ENCODE results near the gene KLK2. TPM values are rescaled to one million over a fixed set of nuclear protein-coding genes. Genes with fewer than 3 reads are reported as not detected.

The KLK2 gene
- total RNA-seq, 1 experiment from 2014 or later = not detected

DNA sequence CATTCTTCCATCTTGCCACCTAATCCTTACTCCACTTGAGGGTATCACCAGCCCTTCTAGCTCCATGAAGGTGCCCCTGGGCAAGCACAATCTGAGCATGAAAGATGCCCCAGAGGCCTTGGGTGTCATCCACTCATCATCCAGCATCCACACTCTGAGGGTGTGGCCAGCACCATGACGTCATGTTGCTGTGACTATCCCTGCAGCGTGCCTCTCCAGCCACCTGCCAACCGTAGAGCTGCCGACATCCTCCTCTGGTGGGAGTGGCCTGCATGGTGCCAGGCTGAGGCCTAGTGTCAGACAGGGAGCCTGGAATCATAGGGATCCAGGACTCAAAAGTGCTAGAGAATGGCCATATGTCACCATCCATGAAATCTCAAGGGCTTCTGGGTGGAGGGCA is 21.6 kb upstream of the KLK2 start:
- Histone ChIP-seq H3K27ac (ENCODE audit: low read length) (no peak overlapping the region), H3K27me3 (ENCODE audit: control insufficient read depth, insufficient read depth, low read length) (no peaks in the 10 kb centered on the region; the same call in none of the 2 replicates), H3K36me3 (ENCODE audit: control insufficient read depth, insufficient read depth, low read length) (no peaks in the 10 kb centered on the region), H3K4me1 (ENCODE audit: control insufficient read depth, insufficient read depth, low read length) (no peaks in the 10 kb centered on the region), H3K9me3 (ENCODE audit: control insufficient read depth, insufficient read depth, low read depth, low read length) (no peaks in the 10 kb centered on the region), H3K4me3 (ENCODE audit: low read depth in 2 of 2, low read length in 2 of 2) (no peak overlapping the region)
- no TSS peak for BruUV-seq (replicated peaks)
- DNase-seq (ENCODE audit: low read depth, low spot score) = no peak
- intact Hi-C loops (cut with micrococcal nuclease; ENCODE audit: unreplicated experiment) = no loop called here
- ATAC-seq = no peak
- no peak for TF ChIP-seq POLR2AphosphoS5 (IDR thresholded peaks at IDR 0.05; ENCODE audit: low read depth, low read length)
- TF ChIP-seq, protein P1, sequence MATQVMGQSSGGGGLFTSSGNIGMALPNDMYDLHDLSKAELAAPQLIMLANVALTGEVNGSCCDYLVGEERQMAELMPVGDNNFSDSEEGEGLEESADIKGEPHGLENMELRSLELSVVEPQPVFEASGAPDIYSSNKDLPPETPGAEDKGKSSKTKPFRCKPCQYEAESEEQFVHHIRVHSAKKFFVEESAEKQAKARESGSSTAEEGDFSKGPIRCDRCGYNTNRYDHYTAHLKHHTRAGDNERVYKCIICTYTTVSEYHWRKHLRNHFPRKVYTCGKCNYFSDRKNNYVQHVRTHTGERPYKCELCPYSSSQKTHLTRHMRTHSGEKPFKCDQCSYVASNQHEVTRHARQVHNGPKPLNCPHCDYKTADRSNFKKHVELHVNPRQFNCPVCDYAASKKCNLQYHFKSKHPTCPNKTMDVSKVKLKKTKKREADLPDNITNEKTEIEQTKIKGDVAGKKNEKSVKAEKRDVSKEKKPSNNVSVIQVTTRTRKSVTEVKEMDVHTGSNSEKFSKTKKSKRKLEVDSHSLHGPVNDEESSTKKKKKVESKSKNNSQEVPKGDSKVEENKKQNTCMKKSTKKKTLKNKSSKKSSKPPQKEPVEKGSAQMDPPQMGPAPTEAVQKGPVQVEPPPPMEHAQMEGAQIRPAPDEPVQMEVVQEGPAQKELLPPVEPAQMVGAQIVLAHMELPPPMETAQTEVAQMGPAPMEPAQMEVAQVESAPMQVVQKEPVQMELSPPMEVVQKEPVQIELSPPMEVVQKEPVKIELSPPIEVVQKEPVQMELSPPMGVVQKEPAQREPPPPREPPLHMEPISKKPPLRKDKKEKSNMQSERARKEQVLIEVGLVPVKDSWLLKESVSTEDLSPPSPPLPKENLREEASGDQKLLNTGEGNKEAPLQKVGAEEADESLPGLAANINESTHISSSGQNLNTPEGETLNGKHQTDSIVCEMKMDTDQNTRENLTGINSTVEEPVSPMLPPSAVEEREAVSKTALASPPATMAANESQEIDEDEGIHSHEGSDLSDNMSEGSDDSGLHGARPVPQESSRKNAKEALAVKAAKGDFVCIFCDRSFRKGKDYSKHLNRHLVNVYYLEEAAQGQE (IDR thresholded peaks at IDR 0.05; ENCODE audit: insufficient read depth in 1 of 2, low read depth in 2 of 2, low read length in 1 of 2) = no peak
- TF ChIP-seq SIN3A (IDR thresholded peaks at IDR 0.05; ENCODE audit: borderline replicate concordance, insufficient read depth, low read depth, low read length) = no peak
- TF ChIP-seq, protein P2, sequence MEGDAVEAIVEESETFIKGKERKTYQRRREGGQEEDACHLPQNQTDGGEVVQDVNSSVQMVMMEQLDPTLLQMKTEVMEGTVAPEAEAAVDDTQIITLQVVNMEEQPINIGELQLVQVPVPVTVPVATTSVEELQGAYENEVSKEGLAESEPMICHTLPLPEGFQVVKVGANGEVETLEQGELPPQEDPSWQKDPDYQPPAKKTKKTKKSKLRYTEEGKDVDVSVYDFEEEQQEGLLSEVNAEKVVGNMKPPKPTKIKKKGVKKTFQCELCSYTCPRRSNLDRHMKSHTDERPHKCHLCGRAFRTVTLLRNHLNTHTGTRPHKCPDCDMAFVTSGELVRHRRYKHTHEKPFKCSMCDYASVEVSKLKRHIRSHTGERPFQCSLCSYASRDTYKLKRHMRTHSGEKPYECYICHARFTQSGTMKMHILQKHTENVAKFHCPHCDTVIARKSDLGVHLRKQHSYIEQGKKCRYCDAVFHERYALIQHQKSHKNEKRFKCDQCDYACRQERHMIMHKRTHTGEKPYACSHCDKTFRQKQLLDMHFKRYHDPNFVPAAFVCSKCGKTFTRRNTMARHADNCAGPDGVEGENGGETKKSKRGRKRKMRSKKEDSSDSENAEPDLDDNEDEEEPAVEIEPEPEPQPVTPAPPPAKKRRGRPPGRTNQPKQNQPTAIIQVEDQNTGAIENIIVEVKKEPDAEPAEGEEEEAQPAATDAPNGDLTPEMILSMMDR (IDR thresholded peaks at IDR 0.05) = no peak
- TF ChIP-seq TCF7L2 (IDR thresholded peaks at IDR 0.05; ENCODE audit: low read depth, low read length) = no peak
- ChIA-PET CTCF (no interaction called here), POLR2A (no interaction called here)
- in situ Hi-C loops (cut with HindIII; ENCODE audit: low pct_unique_long_range_greater_than_20kb, low sequenced_read_pairs) = no loop called here

DNA sequence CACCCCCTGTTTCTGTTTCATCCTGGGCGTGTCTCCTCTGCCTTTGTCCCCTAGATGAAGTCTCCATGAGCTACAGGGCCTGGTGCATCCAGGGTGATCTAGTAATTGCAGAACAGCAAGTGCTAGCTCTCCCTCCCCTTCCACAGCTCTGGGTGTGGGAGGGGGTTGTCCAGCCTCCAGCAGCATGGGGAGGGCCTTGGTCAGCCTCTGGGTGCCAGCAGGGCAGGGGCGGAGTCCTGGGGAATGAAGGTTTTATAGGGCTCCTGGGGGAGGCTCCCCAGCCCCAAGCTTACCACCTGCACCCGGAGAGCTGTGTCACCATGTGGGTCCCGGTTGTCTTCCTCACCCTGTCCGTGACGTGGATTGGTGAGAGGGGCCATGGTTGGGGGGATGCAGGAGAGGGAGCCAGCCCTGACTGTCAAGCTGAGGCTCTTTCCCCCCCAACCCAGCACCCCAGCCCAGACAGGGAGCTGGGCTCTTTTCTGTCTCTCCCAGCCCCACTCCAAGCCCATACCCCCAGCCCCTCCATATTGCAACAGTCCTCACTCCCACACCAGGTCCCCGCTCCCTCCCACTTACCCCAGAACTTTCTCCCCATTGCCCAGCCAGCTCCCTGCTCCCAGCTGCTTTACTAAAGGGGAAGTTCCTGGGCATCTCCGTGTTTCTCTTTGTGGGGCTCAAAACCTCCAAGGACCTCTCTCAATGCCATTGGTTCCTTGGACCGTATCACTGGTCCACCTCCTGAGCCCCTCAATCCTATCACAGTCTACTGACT is 18.4 kb upstream of the KLK2 start, which contains the start of gene KLK3:
TSS of gene KLK3 (plus strand) at position 280 of the 775 bp plus-strand sequence. CDS start at position 321, 41 bp downstream.
- H3K27me3 ChIP-seq (ENCODE audit: control insufficient read depth, insufficient read depth, low read length) = no peaks in the 10 kb centered on the region; the same call in none of the 2 replicates
- ATAC-seq = no peak
- ChIA-PET CTCF (no interaction called here), POLR2A (no interaction called here)
- H3K36me3 ChIP-seq (ENCODE audit: control insufficient read depth, insufficient read depth, low read length) = no peaks in the 10 kb centered on the region
- no peak within 1 kb of the TSS for H3K4me3 ChIP-seq (ENCODE audit: low read depth in 2 of 2, low read length in 2 of 2)
- no peaks in the 10 kb centered on the region for H3K9me3 ChIP-seq (ENCODE audit: control insufficient read depth, insufficient read depth, low read depth, low read length)
- TF ChIP-seq SIN3A (IDR thresholded peaks at IDR 0.05; ENCODE audit: borderline replicate concordance, insufficient read depth, low read depth, low read length) (no peak), POLR2AphosphoS5 (IDR thresholded peaks at IDR 0.05; ENCODE audit: low read depth, low read length) (no peak), TCF7L2 (IDR thresholded peaks at IDR 0.05; ENCODE audit: low read depth, low read length) (no peak)
- TF ChIP-seq, protein P2 (IDR thresholded peaks at IDR 0.05) = no peak
- TF ChIP-seq, protein P1 (IDR thresholded peaks at IDR 0.05; ENCODE audit: insufficient read depth in 1 of 2, low read depth in 2 of 2, low read length in 1 of 2) = no peak
- DNase-seq (ENCODE audit: low read depth, low spot score) = no peak
- intact Hi-C loops (cut with micrococcal nuclease; ENCODE audit: unreplicated experiment) (no loop called here), in situ Hi-C loops (cut with HindIII; ENCODE audit: low pct_unique_long_range_greater_than_20kb, low sequenced_read_pairs) (no loop called here)
- no peak within 1 kb of the TSS for H3K27ac ChIP-seq (ENCODE audit: low read length)
- no TSS peak for BruUV-seq (replicated peaks)
- H3K4me1 ChIP-seq (ENCODE audit: control insufficient read depth, insufficient read depth, low read length) = no peaks in the 10 kb centered on the region

Measured in Panc1 (cell line).